Mammary epithelial cell (primary cell): ENCODE measurements around the gene SOX8.

Experiments
- EZH2 ChIP-seq: IDR thresholded peaks from 2 replicates; pipeline ENCODE4 v1.6.1; 2012; ENCODE audit warnings: low read length, inconsistent platforms, borderline replicate concordance
- TF ChIP-seq, protein P1 (sequence below), 2 donors: IDR thresholded peaks in 1 of 2; conservative IDR thresholded peaks in 1 of 2; 2 replicates each; pipeline ENCODE4 v1.5.1; 2011 to 2012; ENCODE audit warnings: inconsistent platforms in 2 of 2, low read length in 2 of 2, mild to moderate bottlenecking in 2 of 2, control low read depth in 1 of 2, low read depth in 1 of 2; ENCODE audit not compliant: insufficient read depth in 1 of 2; ENCODE audit errors: extremely low read depth in 1 of 2

DNA sequence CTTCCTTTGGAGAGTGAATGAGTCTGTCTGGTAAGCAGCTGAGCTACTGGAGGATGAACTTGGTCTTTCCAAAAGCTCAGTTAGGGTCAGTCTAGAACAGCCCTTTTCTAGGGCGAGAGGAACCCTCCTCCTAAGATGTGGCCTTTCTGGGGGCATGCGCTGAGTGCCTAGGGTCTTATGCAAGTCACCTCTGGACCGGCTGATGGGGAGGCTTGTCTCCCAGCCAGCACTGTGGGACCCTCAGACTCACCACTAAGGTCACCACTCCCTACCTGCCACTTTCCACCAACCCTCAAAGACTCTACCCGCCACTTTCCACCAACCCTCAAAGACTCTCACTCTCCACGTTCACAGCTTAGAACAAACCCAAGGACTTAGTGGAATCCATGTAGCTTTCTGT lies 37.6 kb upstream of the SOX8 start:
- TF ChIP-seq, protein P1, sequence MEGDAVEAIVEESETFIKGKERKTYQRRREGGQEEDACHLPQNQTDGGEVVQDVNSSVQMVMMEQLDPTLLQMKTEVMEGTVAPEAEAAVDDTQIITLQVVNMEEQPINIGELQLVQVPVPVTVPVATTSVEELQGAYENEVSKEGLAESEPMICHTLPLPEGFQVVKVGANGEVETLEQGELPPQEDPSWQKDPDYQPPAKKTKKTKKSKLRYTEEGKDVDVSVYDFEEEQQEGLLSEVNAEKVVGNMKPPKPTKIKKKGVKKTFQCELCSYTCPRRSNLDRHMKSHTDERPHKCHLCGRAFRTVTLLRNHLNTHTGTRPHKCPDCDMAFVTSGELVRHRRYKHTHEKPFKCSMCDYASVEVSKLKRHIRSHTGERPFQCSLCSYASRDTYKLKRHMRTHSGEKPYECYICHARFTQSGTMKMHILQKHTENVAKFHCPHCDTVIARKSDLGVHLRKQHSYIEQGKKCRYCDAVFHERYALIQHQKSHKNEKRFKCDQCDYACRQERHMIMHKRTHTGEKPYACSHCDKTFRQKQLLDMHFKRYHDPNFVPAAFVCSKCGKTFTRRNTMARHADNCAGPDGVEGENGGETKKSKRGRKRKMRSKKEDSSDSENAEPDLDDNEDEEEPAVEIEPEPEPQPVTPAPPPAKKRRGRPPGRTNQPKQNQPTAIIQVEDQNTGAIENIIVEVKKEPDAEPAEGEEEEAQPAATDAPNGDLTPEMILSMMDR (conservative IDR thresholded peaks at IDR 0.05 in 1 of 2, IDR thresholded peaks at IDR 0.05 in 1 of 2; ENCODE audit: extremely low read depth in 1 of 2, insufficient read depth in 1 of 2, low read depth in 1 of 2, low read length in 2 of 2), result no peak
- no peak for TF ChIP-seq EZH2
